ENCODE results near the gene NUDT16L1.
"Not testable (repeated sequence)": the region's sequence is repeated elsewhere in the genome, so short reads cannot be mapped to it uniquely, and the experiment has no call there.

NUDT16L1 gene

DNA sequence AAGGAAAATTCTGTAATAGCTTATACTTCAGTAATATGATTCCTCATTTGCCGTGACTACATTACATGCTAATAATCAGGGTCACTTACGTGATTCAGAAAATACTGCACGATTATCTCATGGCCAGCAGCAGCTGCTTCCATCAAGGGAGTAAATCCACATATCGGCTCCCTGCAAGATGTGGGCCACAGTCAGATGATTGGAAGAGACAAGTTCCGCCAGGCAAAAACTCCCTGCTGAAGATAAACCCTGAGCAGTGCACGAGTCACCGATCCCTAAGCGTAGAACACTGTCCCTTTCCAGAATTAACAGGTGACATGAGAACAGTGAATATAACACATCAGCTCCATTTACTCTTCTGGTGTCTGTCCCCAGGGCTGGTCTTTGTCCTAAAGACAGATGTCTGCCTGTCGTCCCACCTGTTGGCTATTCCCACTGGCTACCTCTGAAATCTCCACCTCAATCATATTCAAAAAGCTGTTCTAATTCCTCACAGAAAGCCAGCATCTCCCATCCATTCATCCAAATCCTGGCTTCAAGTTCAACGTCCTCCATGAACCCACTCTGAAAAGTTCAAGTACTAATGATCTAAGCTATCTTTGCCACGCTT lies 31.4 kb downstream of the NUDT16L1 start:
- DNase-seq (ENCODE audit: low read depth) = no peak

DNA sequence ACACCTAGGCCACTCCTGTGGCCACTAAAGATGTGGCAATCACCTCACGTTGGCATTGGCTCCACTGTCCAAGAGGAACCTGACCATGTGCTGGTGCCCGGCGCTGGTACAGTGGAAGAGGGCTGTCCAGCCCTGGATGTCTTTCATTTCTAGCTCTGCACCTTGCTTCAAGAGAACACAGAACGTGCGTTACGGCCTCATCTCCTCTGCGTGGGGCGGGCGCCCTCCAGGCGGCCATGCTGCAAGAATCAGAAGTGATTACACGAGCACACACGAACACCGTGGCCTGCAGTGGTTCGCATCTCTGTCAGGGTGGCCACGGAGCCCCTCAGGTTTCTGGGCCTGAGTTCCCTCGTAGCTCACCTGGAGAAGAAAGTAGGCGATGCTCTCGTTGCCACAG lies 33.3 kb downstream of the NUDT16L1 start:
- DNase-seq (ENCODE audit: low read depth) = no peak

- no peak for DNase-seq (ENCODE audit: low read depth)
Measured at GRCh38 chr16:4728676-4729075, 35.3 kb downstream of the NUDT16L1 start.

GRCh38 chr16:4729876-4730275 lies 36.5 kb downstream of the NUDT16L1 start:
- no peak for DNase-seq (ENCODE audit: low read depth)

GRCh38 chr16:4733211-4733742 lies 39.9 kb downstream of the NUDT16L1 start:
- DNase-seq (ENCODE audit: low read depth) = no peak

GRCh38 chr16:4733747-4734062 lies 40.3 kb downstream of the NUDT16L1 start:
- no peak for DNase-seq (ENCODE audit: low read depth)

- peak; percentile 99 for DNase-seq (ENCODE audit: low read depth)
Measured at GRCh38 chr16:4734063-4734729, 40.8 kb downstream of the NUDT16L1 start, which contains the start of the genes ANKS3 and DNAAF8. Gene ANKS3 (minus strand): TSS chr16:4734271. CDS start chr16:4730149, 4,122 bp downstream. Gene DNAAF8 (plus strand): TSS chr16:4734537. CDS start chr16:4736515, 1,978 bp downstream.

GRCh38 chr16:4734730-4735535 lies 41.6 kb downstream of the NUDT16L1 start:
- DNase-seq (ENCODE audit: low read depth) = peak; percentile 88

- DNase-seq (ENCODE audit: low read depth) = no peak
Measured at GRCh38 chr16:4736546-4736945, 43.2 kb downstream of the NUDT16L1 start.

DNA sequence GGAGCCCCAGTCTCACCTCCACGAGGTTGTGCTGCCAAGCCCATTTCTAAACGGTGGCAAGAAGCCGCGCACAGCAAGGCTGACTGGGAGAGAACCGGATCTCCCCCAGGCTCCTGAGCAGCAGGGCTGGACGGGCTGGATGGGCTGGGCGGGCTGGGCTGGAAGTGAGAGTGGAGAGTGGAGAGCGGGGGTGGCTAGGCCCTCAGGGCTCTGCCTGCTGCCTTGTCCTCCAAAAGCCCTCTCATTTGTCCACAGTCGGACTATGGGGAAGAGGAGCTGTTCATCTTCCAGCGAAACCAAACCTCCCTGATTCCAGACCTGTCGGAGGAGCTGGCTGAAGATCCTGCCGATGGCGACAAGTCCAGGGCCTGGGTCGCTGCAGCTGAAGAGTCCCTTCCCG lies 44.2 kb downstream of the NUDT16L1 start:
- no peak for DNase-seq (ENCODE audit: low read depth)

- not testable (repeated sequence) for DNase-seq (ENCODE audit: low read depth)
Measured at GRCh38 chr16:4738370-4738769, 45.0 kb downstream of the NUDT16L1 start.

- peak; percentile 23 for DNase-seq (ENCODE audit: low read depth)
Measured at GRCh38 chr16:4743226-4743878, 50.0 kb downstream of the NUDT16L1 start.

DNA sequence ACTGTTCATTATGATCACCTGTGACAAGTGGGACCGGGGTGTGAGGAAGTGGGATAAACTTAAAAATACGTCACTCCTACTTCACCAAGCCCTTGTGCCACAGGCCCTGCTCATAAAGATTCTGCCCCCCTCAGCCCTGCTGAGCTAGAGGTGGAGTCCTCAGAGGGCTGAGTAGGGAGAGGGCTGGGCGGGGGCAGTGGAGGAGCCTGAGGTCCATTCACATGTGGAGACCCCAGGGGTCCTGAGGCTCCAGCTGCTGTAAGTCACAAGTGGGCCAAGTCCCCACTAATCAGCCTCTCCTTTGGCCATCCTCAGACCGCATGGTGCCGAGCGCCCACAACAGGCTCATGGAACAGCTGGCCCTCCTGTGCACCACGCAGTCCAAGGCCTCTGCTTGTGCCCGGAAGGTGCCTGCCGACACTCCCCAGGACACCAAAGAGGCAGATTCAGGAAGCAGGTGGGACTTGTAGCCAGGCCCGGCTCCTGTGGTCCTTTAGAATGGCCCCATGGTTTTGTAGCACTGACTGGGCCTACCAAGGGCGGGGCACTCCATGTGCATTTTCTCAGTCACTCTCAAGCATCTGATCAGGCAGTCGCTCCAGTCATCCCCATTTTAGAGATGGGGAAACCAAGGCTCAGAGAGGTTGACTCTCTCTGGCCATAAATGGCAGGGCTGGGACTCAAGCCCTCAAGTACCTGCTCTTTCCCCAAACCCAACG lies 51.4 kb downstream of the NUDT16L1 start:
- no peak for DNase-seq (ENCODE audit: low read depth)

DNA sequence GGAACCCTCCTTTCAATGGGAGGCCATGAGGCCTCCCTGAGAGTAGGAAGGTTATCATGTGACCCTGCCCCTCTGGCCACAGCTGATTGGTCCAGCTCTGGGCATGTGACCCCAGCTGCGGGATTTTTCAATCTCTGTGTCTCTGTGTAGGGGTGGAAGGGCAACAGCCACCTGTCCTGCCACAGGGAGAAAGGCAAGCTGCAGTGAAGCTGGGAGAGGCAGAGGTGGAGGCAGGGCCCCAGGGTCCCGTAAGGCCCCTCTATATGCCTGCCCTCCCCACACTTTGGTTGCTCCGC lies 51.9 kb downstream of the NUDT16L1 start:
- no peak for DNase-seq (ENCODE audit: low read depth)

Data from EH (cell line).